ENCODE results near the gene NLRC5.
"Not testable (repeated sequence)": the region's sequence is repeated elsewhere in the genome, so short reads cannot be mapped to it uniquely, and the experiment has no call there.

NLRC5 gene

DNA sequence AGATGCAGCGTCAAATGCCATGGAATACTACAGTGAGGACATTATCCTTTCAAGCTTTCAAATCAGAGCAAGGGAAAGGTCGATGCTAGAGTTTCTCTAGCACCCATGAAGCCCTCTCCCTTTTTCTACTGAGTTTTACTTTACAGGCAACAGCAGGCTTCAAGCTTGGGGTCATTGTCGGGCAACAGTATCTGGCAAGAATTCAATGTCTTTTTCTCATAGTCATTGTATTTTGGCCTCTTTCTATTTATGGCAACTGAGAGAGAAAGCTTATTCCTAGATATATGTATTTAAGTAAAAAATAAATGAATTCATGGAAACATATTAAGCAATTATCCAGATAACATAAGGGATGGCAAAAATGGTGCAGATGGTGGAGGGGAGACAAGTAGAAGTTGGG lies 28.0 kb upstream of the NLRC5 start:
- no peak for DNase-seq

DNA sequence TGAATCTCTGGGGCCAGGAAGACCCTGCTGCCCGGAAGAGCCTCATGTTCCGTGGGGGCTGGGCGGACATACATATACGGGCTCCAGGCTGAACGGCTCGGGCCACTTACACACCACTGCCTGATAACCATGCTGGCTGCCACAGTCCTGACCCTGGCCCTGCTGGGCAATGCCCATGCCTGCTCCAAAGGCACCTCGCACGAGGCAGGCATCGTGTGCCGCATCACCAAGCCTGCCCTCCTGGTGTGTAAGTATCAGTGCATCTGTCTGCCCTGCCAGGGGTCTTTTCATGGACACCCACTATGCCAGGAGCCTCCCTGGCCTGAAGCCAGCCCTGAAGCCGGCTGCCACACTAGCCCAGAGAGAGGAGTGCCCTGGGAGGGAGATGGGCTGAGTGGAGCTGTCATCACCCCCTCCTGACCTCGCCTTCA lies 27.5 kb upstream of the NLRC5 start, which contains the start of gene CETP:
TSS of gene CETP (plus strand) at position 100 of the 431 bp plus-strand sequence. CDS start at position 130, 30 bp downstream.
- DNase-seq: no peak

DNA sequence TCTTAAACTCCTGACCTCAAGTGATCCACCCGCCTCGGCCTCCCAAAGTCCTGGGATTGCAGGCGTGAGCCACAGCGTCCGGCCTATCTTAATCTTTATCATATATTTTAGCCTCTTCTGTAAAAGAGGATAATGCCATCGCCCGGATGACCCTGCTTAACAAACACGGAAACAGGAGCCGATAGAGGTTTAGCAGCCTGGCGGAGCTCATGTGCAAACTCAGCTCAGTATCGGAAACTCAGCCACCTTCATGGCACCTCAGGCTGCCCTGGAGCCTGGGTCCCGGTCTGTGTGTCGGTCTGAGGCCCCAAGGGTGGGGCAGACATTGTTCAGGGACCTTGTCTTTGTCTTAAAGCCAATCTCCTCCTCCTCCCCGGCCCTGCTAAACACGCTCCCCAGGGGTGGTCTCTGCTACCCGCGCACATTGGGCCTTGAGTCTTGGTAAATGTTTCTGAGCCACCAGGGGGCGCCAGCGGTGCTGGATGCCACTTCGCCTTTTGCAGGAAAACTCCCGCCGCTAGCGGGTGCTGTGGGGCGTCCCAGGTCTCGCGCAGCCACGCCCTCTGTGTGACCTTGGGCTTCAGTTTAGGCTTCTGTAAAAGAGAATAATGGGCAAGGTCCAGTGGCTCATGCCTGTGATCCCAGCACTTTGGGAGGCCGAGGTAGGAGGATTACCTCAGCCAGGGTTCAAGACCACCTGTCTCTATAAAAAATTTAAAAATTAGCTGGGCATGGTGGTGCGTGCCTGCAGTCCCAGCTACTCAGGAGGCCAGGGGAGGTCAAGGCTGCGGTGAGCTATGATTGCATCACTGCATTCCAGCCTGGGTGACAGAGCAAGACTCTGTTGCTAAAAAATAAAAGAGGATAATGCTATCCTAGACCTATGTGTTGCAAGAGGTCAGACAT lies 24.9 kb upstream of the NLRC5 start:
- DNase-seq: peak in 1 of 2 experiments; percentile 9

DNA sequence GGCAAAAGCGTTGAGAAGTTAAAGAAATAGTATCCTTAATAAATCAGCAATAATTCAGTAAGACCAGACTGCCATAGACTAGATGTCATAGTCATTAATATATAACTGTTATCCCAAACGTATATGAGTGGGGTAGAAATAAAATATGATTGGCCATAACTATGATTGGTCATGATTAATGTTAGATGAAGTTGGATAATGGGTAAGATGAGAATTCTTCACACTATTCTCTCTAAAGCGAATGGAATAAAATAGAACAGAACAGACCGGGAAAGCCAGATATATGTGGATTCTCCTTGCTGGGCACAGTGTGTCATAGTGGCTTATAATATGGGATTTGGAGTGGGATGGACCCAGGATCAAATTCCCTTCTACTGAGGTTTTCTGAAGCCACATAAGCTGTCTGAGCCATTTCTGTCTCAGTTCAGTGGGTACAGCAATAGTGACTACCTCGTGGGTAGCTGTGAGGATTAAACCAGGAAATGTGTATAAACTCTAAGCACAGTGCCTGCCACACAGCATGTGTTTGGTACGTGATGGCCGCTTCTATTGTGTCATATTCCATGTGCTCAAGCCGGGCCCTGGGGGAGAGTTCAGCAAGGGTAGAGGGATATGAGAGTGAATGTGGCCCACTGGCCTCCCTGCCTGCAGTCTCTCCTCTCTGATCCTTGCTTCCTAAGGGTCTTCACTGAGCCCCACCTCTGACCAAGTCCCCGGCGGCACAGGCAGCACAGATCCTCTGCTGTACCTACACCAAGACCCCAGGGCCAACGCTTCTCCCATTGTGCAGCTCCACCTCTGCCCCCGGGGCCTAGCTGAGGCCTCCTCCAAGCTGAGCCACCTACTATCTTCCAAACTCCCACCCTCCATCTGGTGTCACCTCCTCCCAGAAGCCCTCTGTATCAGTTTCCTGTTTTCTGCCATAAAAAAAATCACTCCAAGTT lies 23.9 kb upstream of the NLRC5 start:
- no peak for DNase-seq

DNA sequence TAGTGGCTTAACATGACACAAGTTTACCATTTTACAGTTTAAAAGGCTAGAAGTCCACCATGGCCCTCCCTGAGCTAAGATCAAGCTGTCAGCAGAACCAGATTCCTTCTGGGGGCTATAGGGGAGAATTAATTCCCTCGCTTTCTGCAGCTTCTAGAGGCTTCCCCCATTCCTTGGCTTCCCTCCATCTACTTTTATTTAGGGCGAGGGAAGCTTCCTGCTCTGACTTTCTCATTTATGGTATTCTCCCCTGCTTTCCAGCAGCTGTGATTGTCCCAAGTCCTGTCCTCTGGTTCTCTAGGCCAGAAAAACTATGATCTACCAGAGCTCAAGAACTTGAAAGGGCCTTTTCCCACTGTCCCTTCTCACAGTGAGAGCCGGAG lies 23.3 kb upstream of the NLRC5 start:
- DNase-seq: no peak

DNA sequence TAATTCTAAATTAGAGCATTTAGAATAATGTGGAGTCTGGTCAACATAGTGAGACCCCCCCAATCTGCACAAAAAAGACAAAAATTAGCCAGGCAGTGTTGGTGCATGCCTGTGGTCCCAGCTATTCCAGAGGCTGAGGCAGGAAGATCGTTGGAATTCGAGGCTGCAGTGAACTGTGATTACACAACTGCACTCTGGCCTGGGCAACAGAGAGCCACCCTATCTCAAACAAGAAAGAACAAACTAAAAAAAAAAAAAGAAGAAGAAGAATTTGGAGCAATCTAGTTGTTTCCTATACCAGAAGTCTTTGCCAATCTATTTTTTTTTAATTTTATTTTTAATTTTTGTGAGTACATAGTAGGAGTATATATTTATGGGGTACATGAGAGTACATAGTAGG lies 21.6 kb upstream of the NLRC5 start:
- no peak for DNase-seq

DNA sequence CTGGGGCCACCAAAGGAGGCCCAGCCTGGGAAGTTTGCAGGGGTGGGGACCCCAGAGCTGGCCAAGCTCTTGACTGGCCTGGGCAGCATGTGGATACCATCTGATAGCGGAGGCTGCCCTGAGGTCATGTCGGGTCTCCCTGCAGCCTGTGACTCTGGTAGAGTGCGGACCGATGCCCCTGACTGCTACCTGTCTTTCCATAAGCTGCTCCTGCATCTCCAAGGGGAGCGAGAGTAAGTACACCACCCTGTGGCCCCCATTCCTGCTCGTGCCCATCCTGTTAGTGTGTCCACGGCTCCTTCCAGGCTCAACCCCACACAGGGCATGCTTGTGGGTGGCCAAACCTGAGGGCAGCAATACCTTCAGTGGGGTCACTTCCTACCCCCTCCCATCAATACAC lies 19.6 kb upstream of the NLRC5 start:
- no peak for DNase-seq

DNA sequence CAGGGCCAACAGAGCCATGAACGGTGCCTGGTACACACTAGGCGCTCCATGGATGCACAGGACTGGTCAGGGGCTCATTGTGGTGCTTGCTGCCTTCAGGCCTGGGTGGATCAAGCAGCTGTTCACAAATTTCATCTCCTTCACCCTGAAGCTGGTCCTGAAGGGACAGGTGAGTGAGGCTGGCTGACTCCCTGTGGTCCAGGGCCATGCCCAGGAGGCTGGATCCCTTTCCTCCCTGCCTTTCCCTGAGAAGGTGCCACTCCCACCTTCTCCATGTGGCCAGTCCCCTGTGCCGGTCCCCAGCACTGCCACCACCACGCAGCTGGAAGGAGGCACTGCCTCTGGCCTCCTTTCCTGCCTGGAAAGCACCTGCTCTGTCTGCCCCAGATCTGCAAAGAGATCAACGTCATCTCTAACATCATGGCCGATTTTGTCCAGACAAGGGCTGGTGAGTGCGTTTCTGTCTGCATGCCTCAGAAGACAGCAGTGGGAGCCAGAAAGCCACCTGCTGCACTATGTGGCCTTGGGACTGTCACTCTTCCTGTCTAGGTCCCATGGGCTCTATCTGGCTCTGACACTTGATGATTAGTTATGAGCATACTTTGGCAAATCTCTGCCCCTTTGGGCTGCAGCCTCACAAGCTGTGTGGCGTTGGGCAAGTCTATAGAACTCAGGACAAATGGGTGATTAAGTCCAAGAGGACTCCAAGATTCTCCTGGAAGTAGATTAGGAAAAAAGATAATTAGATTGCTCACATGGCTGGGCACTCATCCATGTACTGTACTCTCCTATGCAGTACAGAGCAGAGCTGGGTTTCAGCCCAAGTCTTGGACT lies 18.2 kb upstream of the NLRC5 start:
- DNase-seq: no peak

DNA sequence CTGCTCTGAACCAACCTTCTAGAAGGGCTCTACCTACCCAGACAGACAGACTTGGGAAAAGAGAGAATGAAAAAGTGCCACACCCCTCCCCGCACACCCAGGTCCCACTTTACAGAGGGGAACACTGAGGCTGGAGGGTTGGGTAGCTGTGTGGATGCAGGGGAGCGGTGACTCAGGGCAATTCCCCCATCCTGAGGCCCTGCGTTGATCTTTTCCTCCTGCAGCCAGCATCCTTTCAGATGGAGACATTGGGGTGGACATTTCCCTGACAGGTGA lies 17.7 kb upstream of the NLRC5 start:
- no peak for DNase-seq

DNA sequence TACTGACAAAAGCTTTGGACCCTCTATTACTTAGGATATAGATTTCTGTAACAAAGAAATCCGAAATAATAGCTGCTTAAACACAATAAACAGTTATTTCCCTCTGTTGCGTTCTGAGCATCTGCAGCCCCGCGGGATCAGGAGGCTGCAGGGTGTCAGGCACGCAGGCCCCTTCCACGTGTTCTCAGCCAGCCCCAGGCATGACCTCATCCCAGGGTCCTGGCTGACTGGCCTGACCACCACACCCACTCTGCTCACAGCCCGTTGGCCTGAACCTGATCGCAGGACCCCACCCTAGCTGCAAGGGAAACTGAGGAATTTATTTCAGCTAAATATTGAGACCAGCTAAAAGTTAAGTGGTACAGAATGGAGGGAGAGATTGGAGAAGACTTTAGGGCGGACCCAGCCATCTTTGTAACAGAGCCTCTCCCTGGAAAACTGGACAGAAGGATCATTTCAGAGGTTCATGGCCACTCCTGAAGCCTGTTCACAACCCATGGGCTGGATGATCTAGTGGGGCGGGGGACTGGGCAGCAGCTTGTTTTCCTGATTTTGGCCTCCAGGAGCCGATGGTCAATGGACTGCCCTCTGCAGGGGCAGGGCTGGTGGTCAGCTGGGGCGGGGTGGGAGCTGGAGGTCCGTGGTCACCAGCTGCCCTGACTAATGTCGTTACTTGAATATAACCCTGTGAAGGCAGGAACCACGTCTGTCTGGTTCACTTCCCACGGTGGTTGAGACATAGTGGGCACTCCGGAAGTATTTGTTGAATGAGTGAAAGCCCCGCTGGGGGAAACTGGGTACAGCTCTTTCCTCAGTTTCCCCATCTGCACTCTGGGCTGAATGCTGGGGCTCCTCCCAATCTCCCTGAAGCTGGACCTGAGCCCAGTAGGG lies 16.7 kb upstream of the NLRC5 start:
- no peak for DNase-seq

DNA sequence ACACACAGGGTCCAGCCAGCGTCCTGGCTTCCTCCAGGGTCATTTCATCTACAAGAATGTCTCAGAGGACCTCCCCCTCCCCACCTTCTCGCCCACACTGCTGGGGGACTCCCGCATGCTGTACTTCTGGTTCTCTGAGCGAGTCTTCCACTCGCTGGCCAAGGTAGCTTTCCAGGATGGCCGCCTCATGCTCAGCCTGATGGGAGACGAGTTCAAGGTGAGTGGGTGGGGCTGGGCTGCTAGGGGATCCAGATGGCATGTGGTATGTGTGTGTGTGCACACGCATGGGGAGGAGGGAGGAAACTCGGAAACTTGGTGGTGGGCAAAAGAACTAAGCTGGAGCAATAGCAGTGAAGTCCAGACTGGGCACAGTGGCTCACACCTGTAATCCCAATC lies 16.1 kb upstream of the NLRC5 start:
- no peak for DNase-seq

DNA sequence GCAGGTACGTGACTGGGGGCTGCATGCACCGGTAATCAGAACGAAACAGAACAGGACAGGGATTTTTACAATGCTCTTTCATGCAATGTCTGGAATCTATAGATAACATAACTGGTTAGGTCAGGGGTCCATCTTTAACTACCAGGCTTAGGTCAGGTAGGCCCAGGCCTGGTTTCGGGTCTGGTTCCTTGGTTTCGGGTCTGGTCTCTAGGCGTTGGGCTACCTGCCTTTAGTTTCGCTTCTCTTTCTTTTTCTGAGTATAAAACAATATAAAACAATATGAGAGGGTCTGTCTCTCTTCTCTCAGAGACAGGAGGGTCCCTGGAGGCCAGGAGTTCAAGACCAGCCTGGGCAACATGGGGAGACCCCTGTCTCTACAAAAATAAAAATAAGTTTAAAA lies 15.5 kb upstream of the NLRC5 start:
- DNase-seq: not testable (repeated sequence)

DNA sequence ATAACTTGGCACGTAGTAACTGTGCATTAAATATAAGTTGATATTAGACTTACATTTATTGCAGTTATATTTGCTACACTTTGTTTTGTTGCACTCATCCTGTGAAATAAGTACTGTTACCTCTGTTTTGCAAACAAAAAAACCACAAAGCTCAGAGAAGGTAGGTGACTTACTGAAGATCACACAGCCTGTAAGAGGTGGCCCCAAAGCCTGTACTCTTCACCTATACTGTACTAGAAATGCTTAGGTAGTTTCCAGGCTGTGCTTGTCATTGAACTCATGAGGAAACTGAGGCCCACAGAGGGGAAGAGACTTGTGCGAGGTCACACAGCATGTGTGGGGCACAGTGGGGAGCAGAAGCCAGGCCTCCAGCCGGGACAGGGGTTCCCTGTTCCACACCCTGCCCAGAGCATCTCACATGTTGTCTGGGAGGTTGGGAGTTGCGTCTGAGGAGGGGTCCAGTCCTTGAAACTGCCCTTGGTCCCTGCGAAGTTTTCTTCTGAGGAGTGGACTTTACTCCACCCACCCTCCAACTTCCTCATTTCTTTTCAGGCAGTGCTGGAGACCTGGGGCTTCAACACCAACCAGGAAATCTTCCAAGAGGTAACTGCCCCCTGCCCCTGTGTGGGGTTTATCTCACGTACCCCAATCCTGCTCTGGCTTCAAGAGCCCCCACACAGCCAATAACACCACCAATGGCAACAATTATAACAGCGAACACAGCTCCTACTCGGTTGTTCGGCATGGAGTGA lies 14.6 kb upstream of the NLRC5 start:
- DNase-seq: no peak

DNA sequence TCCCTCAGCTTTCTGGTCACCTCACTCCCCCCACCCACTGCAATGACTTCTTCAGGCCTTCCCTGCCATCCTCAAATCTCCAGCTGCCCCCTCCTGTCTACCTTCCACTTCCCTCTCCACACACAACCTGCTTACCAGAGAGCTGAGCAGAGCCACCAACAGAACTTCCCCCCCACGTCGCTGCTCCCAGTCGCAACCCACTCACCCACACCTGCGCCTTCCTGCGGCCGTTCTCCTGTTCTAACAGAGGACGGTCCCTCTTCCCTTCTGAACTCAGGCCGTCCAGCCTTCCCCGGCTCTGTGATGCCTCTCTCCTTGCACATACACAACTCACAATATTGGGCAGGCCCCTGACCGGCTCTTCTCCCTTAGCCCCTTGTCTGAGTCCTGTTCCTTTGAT lies 13.6 kb upstream of the NLRC5 start:
- DNase-seq: no peak

DNA sequence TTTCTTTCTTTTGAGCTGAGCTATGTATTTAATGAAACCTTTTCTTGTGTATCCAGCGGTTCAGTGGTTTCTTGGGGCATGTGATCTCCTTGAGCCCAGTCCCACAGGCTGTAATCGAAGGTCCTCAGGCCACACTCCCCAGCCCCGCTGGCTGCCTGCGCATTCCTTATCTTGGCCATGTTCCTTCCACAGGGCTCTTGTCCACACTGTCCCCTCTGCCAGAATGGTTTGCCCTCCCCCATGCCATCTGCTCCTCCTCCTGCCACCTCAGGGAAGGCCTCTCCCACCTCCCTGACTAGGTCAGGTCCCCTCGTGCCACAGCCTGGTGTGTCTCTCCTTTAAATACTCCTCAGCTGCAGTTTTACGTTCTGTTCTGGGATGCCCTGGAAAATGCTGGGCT lies 12.1 kb upstream of the NLRC5 start:
- no peak for DNase-seq

DNA sequence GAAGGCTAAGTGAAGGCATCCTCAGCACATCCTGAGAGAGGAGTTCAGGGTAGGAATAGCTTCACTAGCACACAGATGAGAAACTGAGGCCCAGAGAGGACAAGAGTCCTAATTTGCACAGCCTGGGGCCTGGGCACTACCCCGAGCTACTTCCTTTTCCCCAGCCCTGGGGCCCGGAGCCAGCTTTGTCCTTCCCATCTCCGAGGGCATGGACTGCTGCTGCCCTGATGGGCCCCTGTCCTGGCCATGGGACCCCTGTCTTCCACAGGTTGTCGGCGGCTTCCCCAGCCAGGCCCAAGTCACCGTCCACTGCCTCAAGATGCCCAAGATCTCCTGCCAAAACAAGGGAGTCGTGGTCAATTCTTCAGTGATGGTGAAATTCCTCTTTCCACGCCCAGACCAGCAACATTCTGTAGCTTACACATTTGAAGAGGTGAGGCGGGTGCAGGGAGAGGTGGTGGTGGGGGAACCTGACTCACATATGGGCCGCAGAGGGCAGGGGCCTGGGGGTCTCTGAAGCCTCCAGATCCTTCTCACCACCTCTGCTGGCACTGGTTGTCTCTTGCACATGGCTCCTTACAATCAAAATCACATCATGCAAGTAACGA lies 11.4 kb upstream of the NLRC5 start:
- DNase-seq: no peak

DNA sequence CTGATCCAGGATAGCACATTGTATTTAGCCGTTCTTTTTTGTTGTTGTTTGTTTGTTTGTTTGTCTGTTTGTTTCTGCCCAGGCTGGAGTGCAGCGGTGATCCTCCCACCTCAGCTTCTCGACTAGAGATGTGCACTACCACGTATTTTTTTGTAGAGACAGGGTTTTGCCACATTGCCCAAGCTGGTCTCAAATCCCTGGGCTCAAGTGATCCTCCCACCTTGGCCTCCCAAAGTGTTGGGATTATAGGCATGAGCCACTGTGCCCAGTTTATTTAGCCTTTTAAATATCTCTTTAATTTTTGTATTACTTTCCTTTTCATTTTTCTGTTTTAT lies 9.2 kb upstream of the NLRC5 start:
- no peak for DNase-seq

DNA sequence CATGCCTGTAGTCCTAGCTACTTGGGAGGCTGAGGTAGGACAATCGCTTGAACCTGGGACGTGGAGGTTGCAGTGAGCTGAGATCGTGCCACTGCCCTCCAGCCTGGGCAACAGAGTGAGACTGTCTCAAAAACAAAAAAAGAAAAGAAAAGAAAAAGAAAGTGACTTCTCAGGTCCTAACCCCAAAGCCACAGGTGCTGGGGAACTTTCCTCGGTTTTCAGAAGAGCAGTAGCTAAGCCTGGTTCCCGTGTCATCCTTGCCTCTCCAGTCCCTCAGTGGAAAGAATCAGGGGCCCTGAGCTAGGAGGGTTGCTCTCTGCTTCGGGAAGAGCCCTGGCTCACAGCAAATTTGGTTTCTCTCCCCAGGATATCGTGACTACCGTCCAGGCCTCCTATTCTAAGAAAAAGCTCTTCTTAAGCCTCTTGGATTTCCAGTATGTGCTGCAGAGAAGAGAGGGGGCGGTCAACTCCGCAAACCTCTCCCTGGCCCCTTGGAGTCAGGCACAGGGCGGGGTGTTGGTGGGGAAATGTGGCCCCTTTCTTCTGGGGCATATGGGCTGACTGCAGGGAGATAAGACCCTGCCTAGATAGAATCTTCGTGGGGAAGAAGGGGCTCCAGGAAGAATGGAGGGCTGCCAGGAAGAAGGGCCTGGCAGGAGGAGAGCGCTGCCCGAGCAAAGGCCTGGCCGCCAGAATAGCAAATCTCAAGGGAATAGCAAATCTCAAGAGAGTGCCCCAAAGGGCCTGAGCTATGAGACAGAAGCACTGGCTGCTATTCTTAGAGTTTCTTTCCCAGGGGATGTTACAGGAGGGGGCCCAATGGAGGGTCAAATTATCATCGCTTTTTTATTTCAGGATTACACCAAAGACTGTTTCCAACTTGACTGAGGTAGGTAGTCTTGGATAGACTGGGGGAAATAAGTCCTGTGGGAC lies 8.3 kb upstream of the NLRC5 start:
- DNase-seq: no peak

DNA sequence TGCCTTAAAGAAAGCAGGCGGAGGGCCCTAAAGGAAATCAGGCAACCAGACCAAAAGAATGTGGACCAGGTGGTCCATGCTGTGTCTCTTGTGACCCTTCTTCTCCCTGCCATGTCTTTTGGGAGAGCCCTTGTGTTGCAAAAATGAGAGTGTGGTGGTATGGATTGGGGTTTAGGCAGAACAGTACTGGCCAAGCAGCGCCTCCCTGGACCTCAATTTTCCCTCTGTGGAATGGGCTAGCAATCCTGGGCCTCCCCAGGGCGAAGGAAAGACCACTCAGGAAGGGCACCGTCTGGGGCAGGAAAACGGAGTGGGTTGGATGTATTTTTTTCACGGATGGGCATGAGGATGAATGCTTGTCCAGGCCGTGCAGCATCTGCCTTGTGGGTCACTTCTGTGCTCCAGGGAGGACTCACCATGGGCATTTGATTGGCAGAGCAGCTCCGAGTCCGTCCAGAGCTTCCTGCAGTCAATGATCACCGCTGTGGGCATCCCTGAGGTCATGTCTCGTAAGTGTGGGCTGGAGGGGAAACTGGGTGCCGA lies 7.6 kb upstream of the NLRC5 start:
- DNase-seq: no peak

DNA sequence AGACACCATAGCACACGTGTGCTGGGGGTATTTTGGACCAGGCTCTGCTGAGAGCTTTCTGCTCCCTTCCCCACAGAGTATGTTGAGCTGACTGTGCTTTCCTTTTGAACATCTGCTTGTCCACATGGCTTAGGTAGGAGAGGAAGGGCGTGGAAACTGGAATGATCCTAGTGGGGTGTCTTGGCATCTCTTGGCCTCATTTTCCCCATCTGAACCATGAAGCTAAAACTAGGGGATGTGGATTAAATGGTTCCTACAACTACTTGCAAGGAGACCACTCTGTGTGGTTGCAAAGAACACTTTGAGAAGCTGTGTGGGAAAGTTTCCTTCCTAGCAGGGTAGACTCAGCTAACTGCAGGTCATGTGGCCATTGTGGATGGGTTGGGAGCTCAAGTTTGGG lies 6.7 kb upstream of the NLRC5 start:
- no peak for DNase-seq

Measured in NCI-H187 (cell line).